ENCODE results near the gene ANTXRL. TPM values are rescaled to one million over a fixed set of nuclear protein-coding genes. Genes with fewer than 3 reads are reported as not detected.

Gene ANTXRL
- total and polyA plus RNA-seq, 2 of the 8 experiments (the other 6 are each of a cell fraction or from before 2014, with no cell fraction given), result not detected

DNA sequence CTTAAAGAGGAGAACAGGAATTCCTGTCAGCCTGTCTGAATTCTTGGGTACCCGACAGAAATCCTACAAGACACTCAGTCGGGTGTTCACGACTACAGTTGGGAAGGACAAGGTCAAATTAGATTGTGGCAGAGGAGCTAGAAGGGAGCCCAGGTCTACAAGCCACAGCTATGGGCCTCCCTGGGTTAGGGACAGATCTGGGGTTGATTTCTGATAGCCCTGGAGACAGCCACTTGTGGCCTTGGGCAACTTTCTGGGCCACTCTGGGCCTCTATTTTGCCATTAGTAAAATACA, 39.7 kb upstream of the ANTXRL start (continued):
- TF ChIP-seq MAX (IDR thresholded peaks at IDR 0.05), result no peak
- no peak for TF ChIP-seq RNF2 (IDR thresholded peaks at IDR 0.05; ENCODE audit: borderline replicate concordance, low read depth, low read length, missing control alignments, poor library complexity, severe bottlenecking)
- no peak for TF ChIP-seq ASH2L (IDR thresholded peaks at IDR 0.05; ENCODE audit: low read length)
- TF ChIP-seq BACH1 (IDR thresholded peaks at IDR 0.05; ENCODE audit: low read length), result no peak

Measured in H1 (cell line).